ENCODE data around the gene ADNP. TPM values are rescaled to one million over a fixed set of nuclear protein-coding genes. Genes with fewer than 3 reads are reported as not detected.

ADNP gene
- total RNA-seq, 1 donor from 2014 or later: 60.2 TPM

- Mint-ChIP-seq H3K4me3 (ENCODE audit: unreplicated experiment) (no peak overlapping the region), H3K36me3 (ENCODE audit: low read depth) (peaks cover 2% of the 10 kb centered on the region), H3K27me3 (ENCODE audit: low read depth) (no peaks in the 10 kb centered on the region), H3K27ac (ENCODE audit: unreplicated experiment) (peak overlapping the region; percentile 62), H3K9me3 (ENCODE audit: low read depth) (no peaks in the 10 kb centered on the region), H3K4me1 (ENCODE audit: low read depth) (peaks cover 73% of the 10 kb centered on the region)
- DNase-seq (ENCODE audit: low spot score): no peak
- TF ChIP-seq, protein P1, sequence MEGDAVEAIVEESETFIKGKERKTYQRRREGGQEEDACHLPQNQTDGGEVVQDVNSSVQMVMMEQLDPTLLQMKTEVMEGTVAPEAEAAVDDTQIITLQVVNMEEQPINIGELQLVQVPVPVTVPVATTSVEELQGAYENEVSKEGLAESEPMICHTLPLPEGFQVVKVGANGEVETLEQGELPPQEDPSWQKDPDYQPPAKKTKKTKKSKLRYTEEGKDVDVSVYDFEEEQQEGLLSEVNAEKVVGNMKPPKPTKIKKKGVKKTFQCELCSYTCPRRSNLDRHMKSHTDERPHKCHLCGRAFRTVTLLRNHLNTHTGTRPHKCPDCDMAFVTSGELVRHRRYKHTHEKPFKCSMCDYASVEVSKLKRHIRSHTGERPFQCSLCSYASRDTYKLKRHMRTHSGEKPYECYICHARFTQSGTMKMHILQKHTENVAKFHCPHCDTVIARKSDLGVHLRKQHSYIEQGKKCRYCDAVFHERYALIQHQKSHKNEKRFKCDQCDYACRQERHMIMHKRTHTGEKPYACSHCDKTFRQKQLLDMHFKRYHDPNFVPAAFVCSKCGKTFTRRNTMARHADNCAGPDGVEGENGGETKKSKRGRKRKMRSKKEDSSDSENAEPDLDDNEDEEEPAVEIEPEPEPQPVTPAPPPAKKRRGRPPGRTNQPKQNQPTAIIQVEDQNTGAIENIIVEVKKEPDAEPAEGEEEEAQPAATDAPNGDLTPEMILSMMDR (IDR thresholded peaks at IDR 0.05): no peak
These were observed 6.8 kb downstream of the ADNP start for GRCh38 chr20:50924261-50924920.

DNA sequence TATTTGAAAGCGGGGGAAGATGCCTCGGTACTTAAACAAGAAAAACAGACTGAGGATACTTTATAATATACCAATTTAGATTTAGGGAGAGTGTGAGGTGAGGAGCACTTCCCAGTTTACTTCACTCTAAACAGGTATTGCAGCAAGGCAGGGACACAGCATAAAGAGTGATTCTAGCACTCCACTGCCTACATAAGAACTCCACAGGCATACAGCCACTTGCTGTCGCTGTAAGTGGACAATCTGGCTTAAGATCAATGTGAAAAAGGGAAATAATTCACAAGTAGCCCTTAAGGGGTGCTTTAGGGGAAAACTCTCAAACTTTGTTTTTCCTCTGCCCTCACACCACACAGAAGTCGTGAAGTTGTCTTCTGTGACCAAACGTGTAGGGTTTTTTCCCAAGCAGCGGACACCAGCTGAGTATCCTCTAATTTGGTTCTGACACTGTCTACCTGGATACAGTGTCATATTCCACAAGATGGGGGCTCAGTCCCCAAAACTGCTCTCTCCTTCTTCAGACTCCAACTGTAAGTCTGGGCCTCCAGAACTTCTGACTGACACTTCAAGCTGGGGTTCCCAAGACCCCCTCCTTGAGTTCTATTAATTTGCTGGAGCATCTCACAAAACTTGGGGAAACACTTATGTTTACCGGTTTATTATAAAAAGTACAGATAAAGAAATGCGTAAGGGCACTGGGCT, 9.3 kb downstream of the ADNP start:
- Mint-ChIP-seq H3K4me3 (ENCODE audit: unreplicated experiment) (no peak overlapping the region), H3K27ac (ENCODE audit: unreplicated experiment) (peak overlapping the region; percentile 66), H3K9me3 (ENCODE audit: low read depth) (no peaks in the 10 kb centered on the region), H3K36me3 (ENCODE audit: low read depth) (no peaks in the 10 kb centered on the region), H3K4me1 (ENCODE audit: low read depth) (peaks cover 65% of the 10 kb centered on the region), H3K27me3 (ENCODE audit: low read depth) (no peaks in the 10 kb centered on the region)
- DNase-seq (ENCODE audit: low spot score): no peak
- TF ChIP-seq, protein P1 (IDR thresholded peaks at IDR 0.05): no peak

DNA sequence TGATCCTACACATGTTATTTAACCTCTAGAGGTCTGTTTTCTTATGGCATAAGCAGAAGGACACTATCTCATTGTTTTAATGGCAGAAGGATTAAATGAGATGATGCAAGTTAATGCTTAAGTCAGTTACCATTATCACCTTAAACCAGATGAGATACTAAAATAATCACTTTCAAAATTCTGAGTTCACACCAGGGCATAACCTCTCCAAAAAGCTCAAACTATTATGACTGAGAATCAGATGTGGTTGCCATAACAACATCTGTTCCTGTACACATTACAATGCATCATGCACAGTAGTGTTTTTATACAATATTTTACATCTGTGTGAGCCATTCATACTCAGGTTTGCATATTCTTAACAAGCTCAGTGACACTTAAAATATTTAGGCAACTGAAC, 10.2 kb downstream of the ADNP start:
- H3K36me3 Mint-ChIP-seq (ENCODE audit: low read depth): no peaks in the 10 kb centered on the region

GRCh38 chr20:50919567-50919966, 11.7 kb downstream of the ADNP start:
- no peak for DNase-seq (ENCODE audit: low spot score)
- H3K27ac Mint-ChIP-seq (ENCODE audit: unreplicated experiment): peak overlapping the region; percentile 32
- H3K9me3 Mint-ChIP-seq (ENCODE audit: low read depth): no peaks in the 10 kb centered on the region
- H3K27me3 Mint-ChIP-seq (ENCODE audit: low read depth): no peaks in the 10 kb centered on the region
- H3K4me3 Mint-ChIP-seq (ENCODE audit: unreplicated experiment): no peak overlapping the region
- no peaks in the 10 kb centered on the region for H3K36me3 Mint-ChIP-seq (ENCODE audit: low read depth)
- H3K4me1 Mint-ChIP-seq (ENCODE audit: low read depth): peaks cover 65% of the 10 kb centered on the region
- TF ChIP-seq, protein P1 (IDR thresholded peaks at IDR 0.05): no peak

More for the DNA sequence above, 10.2 kb downstream of the ADNP start:
- Mint-ChIP-seq H3K27ac (ENCODE audit: unreplicated experiment) (peak overlapping the region; percentile 66), H3K4me1 (ENCODE audit: low read depth) (peaks cover 67% of the 10 kb centered on the region), H3K9me3 (ENCODE audit: low read depth) (no peaks in the 10 kb centered on the region), H3K4me3 (ENCODE audit: unreplicated experiment) (no peak overlapping the region), H3K27me3 (ENCODE audit: low read depth) (no peaks in the 10 kb centered on the region)
- DNase-seq (ENCODE audit: low spot score): no peak
- TF ChIP-seq, protein P1 (IDR thresholded peaks at IDR 0.05): no peak

- no peaks in the 10 kb centered on the region for H3K27me3 Mint-ChIP-seq (ENCODE audit: low read depth)
- peaks cover 69% of the 10 kb centered on the region for H3K4me1 Mint-ChIP-seq (ENCODE audit: low read depth)
- TF ChIP-seq, protein P1 (IDR thresholded peaks at IDR 0.05): no peak
- no peaks in the 10 kb centered on the region for H3K9me3 Mint-ChIP-seq (ENCODE audit: low read depth)
- DNase-seq (ENCODE audit: low spot score): no peak
- H3K4me3 Mint-ChIP-seq (ENCODE audit: unreplicated experiment): no peak overlapping the region
- H3K27ac Mint-ChIP-seq (ENCODE audit: unreplicated experiment): peak overlapping the region; percentile 75
- H3K36me3 Mint-ChIP-seq (ENCODE audit: low read depth): no peaks in the 10 kb centered on the region
These were observed 12.8 kb downstream of the ADNP start for GRCh38 chr20:50918403-50918802.

Measured in chondrocyte (in vitro differentiated cells).